ENCODE data around the gene TNRC6B. TPM values are rescaled to one million over a fixed set of nuclear protein-coding genes. Genes with fewer than 3 reads are reported as not detected.

Gene TNRC6B
- total RNA-seq, 1 experiment from 2014 or later, result 50.4 TPM

DNA sequence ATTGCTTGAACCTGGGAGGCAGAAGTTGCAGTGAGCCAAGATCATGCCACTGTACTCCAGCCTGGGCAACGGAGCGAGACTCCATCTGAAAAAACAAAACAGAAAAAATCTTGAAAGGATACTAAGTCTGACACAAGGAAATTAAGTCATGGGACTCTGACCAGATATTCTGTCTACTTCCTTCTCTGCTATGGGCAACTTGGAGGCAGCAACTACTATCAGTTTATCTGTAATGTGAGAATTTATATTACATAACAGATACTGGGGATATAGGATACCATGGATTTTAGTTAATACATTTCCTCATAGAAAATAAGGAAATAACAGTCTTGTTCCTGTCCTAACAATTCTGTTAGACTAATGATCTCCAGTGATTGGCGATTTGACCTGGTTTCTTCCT, 191.1 kb downstream of the TNRC6B start:
- POLR2A ChIA-PET, result no interaction called here
- Mint-ChIP-seq H3K9me3 (no peaks in the 10 kb centered on the region), H3K27ac (no peak overlapping the region), H3K4me3 (no peak overlapping the region), H3K4me1 (peaks cover 8% of the 10 kb centered on the region), H3K36me3 (peaks cover 57% of the 10 kb centered on the region), H3K27me3 (ENCODE audit: low read depth) (no peaks in the 10 kb centered on the region)
- DNase-seq (ENCODE audit: low spot score) (no peak), ATAC-seq (no peak)
- TF ChIP-seq NFATC4 (CRISPR knock-in tag; IDR thresholded peaks at IDR 0.05) (no peak), SMAD4 (CRISPR knock-in tag; IDR thresholded peaks at IDR 0.05) (no peak), MXD4 (CRISPR knock-in tag; IDR thresholded peaks at IDR 0.05; ENCODE audit: borderline replicate concordance) (no peak), OVOL2 (CRISPR knock-in tag; IDR thresholded peaks at IDR 0.05; ENCODE audit: borderline replicate concordance) (no peak), TP53 (CRISPR knock-in tag; IDR thresholded peaks at IDR 0.05) (no peak), SMAD3 (CRISPR knock-in tag; IDR thresholded peaks at IDR 0.05; ENCODE audit: borderline replicate concordance) (no peak), MYBL2 (CRISPR knock-in tag; IDR thresholded peaks at IDR 0.05) (no peak), SOX15 (CRISPR knock-in tag; IDR thresholded peaks at IDR 0.05) (no peak), NR2C2 (CRISPR knock-in tag; IDR thresholded peaks at IDR 0.05) (no peak), ZNF263 (CRISPR knock-in tag; IDR thresholded peaks at IDR 0.05; ENCODE audit: low read depth) (no peak), TEAD4 (CRISPR knock-in tag; IDR thresholded peaks at IDR 0.05) (no peak), ATF1 (CRISPR knock-in tag; IDR thresholded peaks at IDR 0.05) (no peak)
- TF ChIP-seq, protein P1, sequence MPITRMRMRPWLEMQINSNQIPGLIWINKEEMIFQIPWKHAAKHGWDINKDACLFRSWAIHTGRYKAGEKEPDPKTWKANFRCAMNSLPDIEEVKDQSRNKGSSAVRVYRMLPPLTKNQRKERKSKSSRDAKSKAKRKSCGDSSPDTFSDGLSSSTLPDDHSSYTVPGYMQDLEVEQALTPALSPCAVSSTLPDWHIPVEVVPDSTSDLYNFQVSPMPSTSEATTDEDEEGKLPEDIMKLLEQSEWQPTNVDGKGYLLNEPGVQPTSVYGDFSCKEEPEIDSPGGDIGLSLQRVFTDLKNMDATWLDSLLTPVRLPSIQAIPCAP (CRISPR knock-in tag; IDR thresholded peaks at IDR 0.05), result no peak
- TF ChIP-seq, protein P2, sequence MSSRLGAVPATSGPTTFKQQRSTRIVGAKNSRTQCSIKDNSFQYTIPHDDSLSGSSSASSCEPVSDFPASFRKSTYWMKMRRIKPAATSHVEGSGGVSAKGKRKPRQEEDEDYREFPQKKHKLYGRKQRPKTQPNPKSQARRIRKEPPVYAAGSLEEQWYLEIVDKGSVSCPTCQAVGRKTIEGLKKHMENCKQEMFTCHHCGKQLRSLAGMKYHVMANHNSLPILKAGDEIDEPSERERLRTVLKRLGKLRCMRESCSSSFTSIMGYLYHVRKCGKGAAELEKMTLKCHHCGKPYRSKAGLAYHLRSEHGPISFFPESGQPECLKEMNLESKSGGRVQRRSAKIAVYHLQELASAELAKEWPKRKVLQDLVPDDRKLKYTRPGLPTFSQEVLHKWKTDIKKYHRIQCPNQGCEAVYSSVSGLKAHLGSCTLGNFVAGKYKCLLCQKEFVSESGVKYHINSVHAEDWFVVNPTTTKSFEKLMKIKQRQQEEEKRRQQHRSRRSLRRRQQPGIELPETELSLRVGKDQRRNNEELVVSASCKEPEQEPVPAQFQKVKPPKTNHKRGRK (CRISPR knock-in tag; IDR thresholded peaks at IDR 0.05; ENCODE audit: borderline replicate concordance), result no peak
- TF ChIP-seq, protein P3, sequence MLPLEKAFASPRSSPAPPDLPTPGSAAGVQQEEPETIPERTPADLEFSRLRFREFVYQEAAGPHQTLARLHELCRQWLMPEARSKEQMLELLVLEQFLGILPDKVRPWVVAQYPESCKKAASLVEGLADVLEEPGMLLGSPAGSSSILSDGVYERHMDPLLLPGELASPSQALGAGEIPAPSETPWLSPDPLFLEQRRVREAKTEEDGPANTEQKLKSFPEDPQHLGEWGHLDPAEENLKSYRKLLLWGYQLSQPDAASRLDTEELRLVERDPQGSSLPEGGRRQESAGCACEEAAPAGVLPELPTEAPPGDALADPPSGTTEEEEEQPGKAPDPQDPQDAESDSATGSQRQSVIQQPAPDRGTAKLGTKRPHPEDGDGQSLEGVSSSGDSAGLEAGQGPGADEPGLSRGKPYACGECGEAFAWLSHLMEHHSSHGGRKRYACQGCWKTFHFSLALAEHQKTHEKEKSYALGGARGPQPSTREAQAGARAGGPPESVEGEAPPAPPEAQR (CRISPR knock-in tag; IDR thresholded peaks at IDR 0.05), result no peak
- TF ChIP-seq, protein P4, sequence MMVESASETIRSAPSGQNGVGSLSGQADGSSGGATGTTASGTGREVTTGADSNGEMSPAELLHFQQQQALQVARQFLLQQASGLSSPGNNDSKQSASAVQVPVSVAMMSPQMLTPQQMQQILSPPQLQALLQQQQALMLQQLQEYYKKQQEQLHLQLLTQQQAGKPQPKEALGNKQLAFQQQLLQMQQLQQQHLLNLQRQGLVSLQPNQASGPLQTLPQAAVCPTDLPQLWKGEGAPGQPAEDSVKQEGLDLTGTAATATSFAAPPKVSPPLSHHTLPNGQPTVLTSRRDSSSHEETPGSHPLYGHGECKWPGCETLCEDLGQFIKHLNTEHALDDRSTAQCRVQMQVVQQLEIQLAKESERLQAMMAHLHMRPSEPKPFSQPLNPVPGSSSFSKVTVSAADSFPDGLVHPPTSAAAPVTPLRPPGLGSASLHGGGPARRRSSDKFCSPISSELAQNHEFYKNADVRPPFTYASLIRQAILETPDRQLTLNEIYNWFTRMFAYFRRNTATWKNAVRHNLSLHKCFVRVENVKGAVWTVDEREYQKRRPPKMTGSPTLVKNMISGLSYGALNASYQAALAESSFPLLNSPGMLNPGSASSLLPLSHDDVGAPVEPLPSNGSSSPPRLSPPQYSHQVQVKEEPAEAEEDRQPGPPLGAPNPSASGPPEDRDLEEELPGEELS (CRISPR knock-in tag; IDR thresholded peaks at IDR 0.05), result no peak
- TF ChIP-seq, protein P5, sequence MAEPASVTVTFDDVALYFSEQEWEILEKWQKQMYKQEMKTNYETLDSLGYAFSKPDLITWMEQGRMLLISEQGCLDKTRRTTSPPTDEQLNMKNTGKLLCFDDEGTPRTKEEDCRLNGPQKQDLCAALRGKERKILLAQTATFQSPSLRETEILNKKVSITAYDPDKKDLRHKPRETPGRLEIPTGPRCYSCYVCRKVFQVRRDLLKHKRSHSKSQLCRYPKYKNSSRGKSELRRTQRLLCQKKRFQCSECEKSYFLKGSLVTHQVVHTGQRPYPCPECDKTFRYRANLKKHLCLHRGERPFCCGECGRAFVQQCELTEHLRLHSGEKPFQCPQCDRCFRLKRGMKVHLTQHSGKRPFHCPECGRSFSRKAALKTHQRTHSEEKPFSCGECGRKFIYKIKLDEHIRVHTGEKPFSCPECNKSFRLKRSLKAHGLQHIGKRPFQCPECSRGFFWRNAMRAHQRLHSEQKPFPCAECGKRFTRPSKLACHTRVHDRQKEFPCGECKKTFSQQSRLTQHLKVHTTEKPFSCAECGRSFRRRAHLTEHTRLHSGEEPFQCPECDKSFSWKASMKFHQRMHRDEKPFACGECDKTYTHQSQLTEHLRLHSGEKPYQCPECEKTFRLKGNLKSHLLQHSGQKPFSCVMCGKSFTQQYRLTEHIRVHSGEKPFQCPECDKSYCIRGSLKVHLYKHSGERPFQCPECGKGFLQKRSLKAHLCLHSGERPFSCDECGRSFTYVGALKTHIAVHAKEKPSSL (CRISPR knock-in tag; conservative IDR thresholded peaks at IDR 0.05), result no peak
- CTCF ChIA-PET, result no interaction called here

GRCh38 chr22:40374567-40374966, 196.8 kb downstream of the TNRC6B start:
- CTCF ChIA-PET, result no interaction called here
- no peak overlapping the region for H3K27ac Mint-ChIP-seq
- TF ChIP-seq OVOL2 (CRISPR knock-in tag; IDR thresholded peaks at IDR 0.05; ENCODE audit: borderline replicate concordance) (no peak), MYBL2 (CRISPR knock-in tag; IDR thresholded peaks at IDR 0.05) (no peak), NFE2L1 (CRISPR knock-in tag; IDR thresholded peaks at IDR 0.05) (no peak), ZNF396 (CRISPR knock-in tag; IDR thresholded peaks at IDR 0.05; ENCODE audit: borderline replicate concordance) (no peak)
- TF ChIP-seq, protein P1 (CRISPR knock-in tag; IDR thresholded peaks at IDR 0.05), result no peak
- H3K36me3 Mint-ChIP-seq, result peaks cover 20% of the 10 kb centered on the region
- no peaks in the 10 kb centered on the region for H3K9me3 Mint-ChIP-seq
- DNase-seq (ENCODE audit: low spot score) (no peak), ATAC-seq (no peak)
- peaks cover 8% of the 10 kb centered on the region for H3K4me1 Mint-ChIP-seq
- no peaks in the 10 kb centered on the region for H3K27me3 Mint-ChIP-seq (ENCODE audit: low read depth)
- POLR2A ChIA-PET, result interaction anchor here (1.0 kb wide), 1 partner anchor 22 kb away, joined by 4 read pairs; no protein-coding TSS in a partner anchor
- H3K4me3 Mint-ChIP-seq, result no peak overlapping the region
